ENCODE measurements around the gene FIGNL2. TPM values are rescaled to one million over a fixed set of nuclear protein-coding genes. Genes with fewer than 3 reads are reported as not detected.

Gene FIGNL2, protein sequence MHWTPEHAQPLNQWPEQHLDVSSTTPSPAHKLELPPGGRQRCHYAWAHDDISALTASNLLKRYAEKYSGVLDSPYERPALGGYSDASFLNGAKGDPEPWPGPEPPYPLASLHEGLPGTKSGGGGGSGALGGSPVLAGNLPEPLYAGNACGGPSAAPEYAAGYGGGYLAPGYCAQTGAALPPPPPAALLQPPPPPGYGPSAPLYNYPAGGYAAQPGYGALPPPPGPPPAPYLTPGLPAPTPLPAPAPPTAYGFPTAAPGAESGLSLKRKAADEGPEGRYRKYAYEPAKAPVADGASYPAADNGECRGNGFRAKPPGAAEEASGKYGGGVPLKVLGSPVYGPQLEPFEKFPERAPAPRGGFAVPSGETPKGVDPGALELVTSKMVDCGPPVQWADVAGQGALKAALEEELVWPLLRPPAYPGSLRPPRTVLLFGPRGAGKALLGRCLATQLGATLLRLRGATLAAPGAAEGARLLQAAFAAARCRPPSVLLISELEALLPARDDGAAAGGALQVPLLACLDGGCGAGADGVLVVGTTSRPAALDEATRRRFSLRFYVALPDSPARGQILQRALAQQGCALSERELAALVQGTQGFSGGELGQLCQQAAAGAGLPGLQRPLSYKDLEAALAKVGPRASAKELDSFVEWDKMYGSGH
- 1 to 10 TPM in 1 of 2 donors, under 1 TPM in 1; 0.58 to 1.0 TPM for total RNA-seq
- polyA plus RNA-seq (ENCODE audit: insufficient read length in 6 of 6): 1 to 10 TPM; 1.0 to 2.3 (median 1.8) TPM
- long read RNA-seq, donor 1, full-length matches to known transcripts: 2 of 2 reads
- long read RNA-seq, donor 1, partial matches to known transcripts: 0 of 2 reads
- long read RNA-seq, donor 1, other reads (novel, unspliced or antisense): 0 of 2 reads
- long read RNA-seq, donor 2, full-length matches to known transcripts: 1 of 1 reads
- long read RNA-seq, donor 2, partial matches to known transcripts: 0 of 1 reads
- long read RNA-seq, donor 2, other reads (novel, unspliced or antisense): 0 of 1 reads
- long read RNA-seq, donor 3, full-length matches to known transcripts: 1 of 1 reads
- long read RNA-seq, donor 3, partial matches to known transcripts: 0 of 1 reads
- long read RNA-seq, donor 3, other reads (novel, unspliced or antisense): 0 of 1 reads
- long read RNA-seq, donor 4: 0 reads
- long read RNA-seq, donor 5, full-length matches to known transcripts: 1 of 1 reads
- long read RNA-seq, donor 5, partial matches to known transcripts: 0 of 1 reads
- long read RNA-seq, donor 5, other reads (novel, unspliced or antisense): 0 of 1 reads
- long read RNA-seq, donor 6, partial matches to known transcripts: 20 of 33 reads
- long read RNA-seq, donor 6, other reads (novel, unspliced or antisense): 13 of 33 reads
- long read RNA-seq, donor 7, full-length matches to known transcripts: 1 of 1 reads
- long read RNA-seq, donor 7, partial matches to known transcripts: 0 of 1 reads
- long read RNA-seq, donor 7, other reads (novel, unspliced or antisense): 0 of 1 reads
- long read RNA-seq, donor 8: 0 reads
- long read RNA-seq, donor 9: 0 reads
- long read RNA-seq, donor 10: 0 reads
- long read RNA-seq, donor 11: 0 reads
- long read RNA-seq, donor 12, full-length matches to known transcripts: 1 of 1 reads
- long read RNA-seq, donor 12, partial matches to known transcripts: 0 of 1 reads
- long read RNA-seq, donor 12, other reads (novel, unspliced or antisense): 0 of 1 reads

DNA sequence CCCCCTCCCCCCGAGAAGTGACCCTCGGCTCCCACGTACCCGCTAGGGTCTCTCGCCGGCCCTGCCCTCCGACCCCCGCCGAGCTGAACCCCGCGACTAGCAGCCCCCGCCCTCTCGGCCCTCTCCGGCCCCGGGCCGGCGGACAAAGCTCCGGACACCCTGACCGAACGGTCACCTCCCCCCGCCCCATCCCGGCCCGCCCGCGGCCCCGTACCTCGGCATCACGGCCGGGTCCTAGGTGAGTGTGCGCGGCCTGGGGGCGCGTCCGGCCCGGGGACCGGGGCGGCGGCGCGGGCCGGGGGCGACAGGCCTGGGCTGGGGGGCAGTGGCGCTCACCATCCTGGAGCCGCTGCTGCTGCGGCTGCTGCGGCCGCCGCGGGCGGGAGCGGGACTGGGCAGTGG lies at the start of gene FIGNL2:
Gene FIGNL2 (minus strand): TSS at position 393 of the 402 bp plus-strand sequence. CDS start 26,305 bp downstream, outside the sequence.
- H3K27ac ChIP-seq: peak within 1 kb of the TSS; percentile 39 to 70
- H3K9me3 ChIP-seq: no peaks in the 10 kb centered on the region
- intact Hi-C loops (cut with DNase I): no loop called here
- peak within 1 kb of the TSS; percentile 26 to 46 for H3K4me3 ChIP-seq
- H3K27me3 ChIP-seq: peaks cover 44 to 75% of the 10 kb centered on the region in 2 donors
- DNase-seq (peak in 1 of 4 donors; percentile 82), ATAC-seq (no peak)
- H3K36me3 ChIP-seq: no peaks in the 10 kb centered on the region
- TF ChIP-seq CTCF (IDR thresholded peaks at IDR 0.05): no peak
- peaks cover 7 to 43% of the 10 kb centered on the region in 2 donors for H3K4me1 ChIP-seq

DNA sequence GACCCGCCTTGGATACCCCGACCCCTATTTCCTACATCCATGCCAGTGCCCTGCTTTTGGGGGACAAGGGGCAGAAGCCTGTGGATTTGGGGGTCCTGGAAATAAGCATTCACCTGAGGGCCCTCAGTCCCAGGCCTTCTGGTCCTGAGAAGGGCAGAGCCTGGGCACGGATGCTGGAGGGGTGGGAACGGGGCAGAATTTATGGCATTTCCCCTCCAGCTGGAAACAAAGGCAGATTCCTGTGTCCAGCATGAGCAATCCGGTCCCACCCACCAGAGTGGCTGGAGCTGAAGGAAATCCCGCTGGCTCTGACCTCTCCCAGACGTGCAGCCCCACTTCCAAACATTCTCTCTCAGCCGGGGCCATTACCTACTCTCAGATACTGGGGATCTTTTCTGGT lies 48.7 kb upstream of the FIGNL2 start:
- Histone ChIP-seq H3K27me3 (no peaks in the 10 kb centered on the region), H3K27ac (peak overlapping the region; percentile 56 to 58), H3K36me3 (no peaks in the 10 kb centered on the region), H3K9me3 (no peaks in the 10 kb centered on the region), H3K4me3 (no peak overlapping the region), H3K4me1 (peaks cover 0 to 30% of the 10 kb centered on the region in 2 donors)
- ATAC-seq: peak; percentile 35
- no peak for DNase-seq
- intact Hi-C loops (cut with DNase I): no loop called here
- TF ChIP-seq CTCF (IDR thresholded peaks at IDR 0.05): no peak

DNA sequence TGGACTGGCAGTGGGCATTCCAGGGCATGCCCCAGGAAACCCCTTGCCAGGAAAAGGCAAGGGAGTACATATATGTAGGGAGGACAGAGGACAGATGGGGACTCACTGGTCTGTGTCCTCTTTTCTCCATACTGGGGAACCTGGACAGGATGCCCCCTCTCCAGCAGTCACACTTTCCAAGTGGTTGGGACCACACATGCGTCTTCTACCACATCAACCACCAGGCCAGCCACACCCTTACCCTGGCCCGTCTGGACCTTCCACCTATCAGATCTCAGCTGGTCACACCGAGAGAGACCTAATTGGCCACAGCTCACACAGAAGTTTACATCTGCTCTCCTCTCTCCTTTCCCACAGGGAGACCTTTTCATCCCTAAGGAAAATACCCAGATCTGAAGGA lies 47.7 kb upstream of the FIGNL2 start:
- DNase-seq (no peak), ATAC-seq (no peak)
- intact Hi-C loops (cut with DNase I): no loop called here
- no peaks in the 10 kb centered on the region for H3K36me3 ChIP-seq
- H3K4me1 ChIP-seq: peaks cover 0 to 30% of the 10 kb centered on the region in 2 donors
- H3K9me3 ChIP-seq: no peaks in the 10 kb centered on the region
- no peak overlapping the region for H3K4me3 ChIP-seq
- no peak for TF ChIP-seq CTCF (IDR thresholded peaks at IDR 0.05)
- H3K27ac ChIP-seq: peak overlapping the region in 1 of 2 donors; percentile 58
- no peaks in the 10 kb centered on the region for H3K27me3 ChIP-seq

- ATAC-seq (no peak), DNase-seq (no peak)
- no peak for TF ChIP-seq CTCF (IDR thresholded peaks at IDR 0.05)
- intact Hi-C loops (cut with DNase I): no loop called here
- Histone ChIP-seq H3K27me3 (no peaks in the 10 kb centered on the region), H3K4me3 (no peak overlapping the region), H3K4me1 (peaks cover 0 to 30% of the 10 kb centered on the region in 2 donors), H3K9me3 (no peaks in the 10 kb centered on the region), H3K27ac (peak overlapping the region in 1 of 2 donors; percentile 58), H3K36me3 (no peaks in the 10 kb centered on the region)
These were observed 47.0 kb upstream of the FIGNL2 start for GRCh38 chr12:51895378-51896135.

Measured in left lung (tissue), 14 donors.